Left colon (tissue), 2 donors: Measurements from ENCODE around the gene DNAJC6. TPM values are rescaled to one million over a fixed set of nuclear protein-coding genes. Genes with fewer than 3 reads are reported as not detected.
A peak's percentile ranks its signal among the peaks of the same experiment; 100 is the strongest.

Experiments
- ATAC-seq: fragments of 200-7000 bp; cut with Tn5 transposase; one replicate; pipeline ENCODE4 v1.9.1; 2020; ENCODE audit warnings: mild to moderate bottlenecking, moderate library complexity
- DNase-seq, 2 donors: peaks; one replicate each; pipeline ENCODE4 v3.0.0-alpha.2; 2020
- intact Hi-C, 2 donors: fragments of 100-400 bp; cut with DNase I in 1 of 2; cut with micrococcal nuclease in 1 of 2; formaldehyde crosslinking; loops; one replicate each; pipeline versions ENCODE4 v1.11.2 to v1.14.0; 2022; cut with DNase I, micrococcal nuclease
- total RNA-seq, 2 donors: library from RNA; stranded (reverse); fragmentation: NEBNext Ultra II Directional; extraction: Animal tissue kit (Norgen Biotek cat#: 25700); gene quantifications; one replicate each; pipeline ENCODE4 v1.2.1, GENCODE V29; 2021
- donor health status: DM: no; HTN: no; CAD: no.
- donor health status: DM: yes; HTN: yes; CAD: no.

DNAJC6 gene
- total RNA-seq, 2 donors from 2014 or later: 2.7 to 3.1 TPM

DNA sequence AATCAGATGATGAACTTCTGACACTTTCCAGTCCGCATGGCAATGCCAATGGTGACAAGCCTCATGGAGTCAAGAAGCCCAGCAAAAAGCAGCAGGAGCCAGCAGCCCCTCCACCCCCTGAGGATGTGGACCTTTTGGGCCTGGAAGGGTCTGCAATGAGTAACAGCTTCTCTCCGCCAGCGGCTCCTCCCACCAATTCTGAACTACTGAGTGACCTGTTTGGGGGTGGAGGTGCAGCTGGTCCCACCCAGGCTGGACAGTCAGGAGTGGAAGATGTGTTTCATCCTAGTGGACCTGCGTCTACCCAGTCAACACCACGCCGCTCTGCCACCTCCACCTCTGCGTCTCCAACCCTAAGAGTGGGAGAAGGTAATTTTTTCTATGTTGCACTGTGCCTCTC lies 83.2 kb downstream of the DNAJC6 start:
- DNase-seq: no peak
- no peak for ATAC-seq
- intact Hi-C loops: no loop called here

- ATAC-seq (no peak), DNase-seq (no peak)
- intact Hi-C loops: no loop called here
Observed at GRCh38 chr1:65393347-65393746, 84.0 kb downstream of the DNAJC6 start.

DNA sequence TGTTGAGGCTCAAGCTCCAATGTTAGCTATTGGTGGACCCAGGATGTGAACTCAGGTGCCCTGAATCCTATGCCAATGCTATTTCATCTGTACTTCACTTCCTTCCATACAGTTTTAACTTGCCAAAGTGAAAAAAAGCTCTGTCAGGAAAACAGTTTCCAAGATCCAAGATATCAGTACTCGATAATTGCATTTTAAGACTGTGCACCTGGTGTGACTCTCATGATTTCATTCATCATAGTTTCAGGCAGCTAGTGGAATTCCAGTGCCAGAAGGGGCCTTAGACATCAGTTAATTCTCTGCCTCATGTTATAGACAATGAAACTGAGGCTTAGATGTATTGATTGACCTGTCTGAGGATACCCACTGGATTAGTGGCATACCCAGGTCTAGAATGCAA lies 84.6 kb downstream of the DNAJC6 start:
- intact Hi-C loops: no loop called here
- ATAC-seq: no peak
- DNase-seq: no peak

DNA sequence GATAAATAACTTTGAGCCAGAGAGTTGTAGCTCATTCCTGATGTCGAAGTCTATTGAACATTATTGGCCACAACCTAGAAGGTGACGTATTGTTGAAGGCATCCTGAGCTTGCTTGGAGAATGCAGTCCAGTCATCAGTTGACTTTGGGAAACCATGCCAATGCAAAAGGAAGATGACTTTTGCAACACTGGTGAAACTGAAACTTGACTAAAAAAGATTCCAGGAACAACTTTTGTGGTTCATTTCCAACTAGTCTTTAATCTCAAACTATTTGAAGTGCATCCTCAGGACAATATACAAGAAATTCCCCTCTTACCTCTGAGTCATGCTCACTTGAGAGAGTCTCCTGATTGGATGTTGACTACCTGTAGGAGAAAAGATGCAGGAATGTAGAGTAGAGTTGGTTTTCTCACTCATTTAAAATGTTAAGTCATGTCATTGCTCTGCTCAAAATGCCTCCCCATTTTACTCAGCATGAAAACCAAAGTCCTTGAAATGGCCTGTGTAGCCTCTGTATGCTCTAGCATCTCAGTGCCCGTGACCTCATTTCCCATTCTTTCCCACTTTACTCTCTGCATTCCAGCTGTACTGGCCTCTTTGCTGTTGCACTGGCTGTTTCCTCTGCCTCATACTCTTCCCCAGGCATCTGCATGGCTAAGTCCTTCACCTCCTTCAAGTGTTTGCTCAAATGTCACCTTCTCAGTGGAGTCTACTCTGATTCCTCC lies 86.7 kb downstream of the DNAJC6 start:
- intact Hi-C loops: no loop called here
- no peak for ATAC-seq
- DNase-seq: no peak

DNA sequence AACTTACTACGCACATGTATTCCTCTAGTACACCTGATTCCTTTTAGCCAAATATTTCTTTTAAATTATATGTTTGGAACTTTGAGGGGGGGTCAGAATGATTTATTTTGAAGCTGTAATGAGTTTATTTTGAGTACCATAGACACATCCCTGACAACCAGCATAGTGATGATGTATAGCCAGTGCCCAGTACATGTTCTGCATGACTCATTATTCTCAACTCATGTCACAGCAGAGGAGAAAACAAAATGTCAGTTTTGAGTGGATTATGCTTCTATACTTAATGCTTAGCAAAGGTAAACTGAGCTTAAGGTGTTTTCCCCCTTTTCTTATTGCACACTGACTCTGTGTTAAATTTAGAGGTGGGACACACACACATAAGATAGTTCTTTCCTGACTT lies 88.7 kb downstream of the DNAJC6 start:
- intact Hi-C loops: no loop called here
- ATAC-seq: no peak

GRCh38 chr1:65399003-65399402 lies 89.7 kb downstream of the DNAJC6 start:
- no peak for DNase-seq
- intact Hi-C loops: no loop called here

More for the DNA sequence above, 88.7 kb downstream of the DNAJC6 start:
- DNase-seq: no peak

DNA sequence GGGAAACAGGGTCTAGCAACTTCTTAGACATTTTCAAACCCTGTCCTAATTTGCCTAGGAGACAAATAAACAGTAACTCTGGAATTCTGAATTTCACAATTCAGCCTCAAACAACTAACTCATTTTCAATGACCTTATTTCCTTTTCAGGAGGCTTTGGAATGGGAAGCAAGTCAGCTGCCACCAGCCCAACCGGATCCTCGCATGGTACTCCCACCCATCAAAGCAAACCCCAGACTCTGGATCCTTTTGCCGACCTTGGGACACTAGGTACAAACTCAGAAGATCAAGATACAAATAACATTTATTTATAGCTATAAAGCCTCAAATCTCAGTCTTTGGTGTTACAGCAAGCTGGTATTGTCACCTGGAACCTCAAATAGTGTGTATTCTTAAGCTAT lies 92.3 kb downstream of the DNAJC6 start:
- DNase-seq (no peak), ATAC-seq (no peak)
- intact Hi-C loops: no loop called here

More at GRCh38 chr1:65399003-65399402, 89.7 kb downstream of the DNAJC6 start:
- ATAC-seq: no peak

- DNase-seq (no peak), ATAC-seq (no peak)
- intact Hi-C loops: no loop called here
Observed at GRCh38 chr1:65404941-65405340, 95.6 kb downstream of the DNAJC6 start.

- intact Hi-C loops: no loop called here
- no peak for DNase-seq
- ATAC-seq: peak; percentile 55
Observed at GRCh38 chr1:65407877-65408276, 98.5 kb downstream of the DNAJC6 start.

DNA sequence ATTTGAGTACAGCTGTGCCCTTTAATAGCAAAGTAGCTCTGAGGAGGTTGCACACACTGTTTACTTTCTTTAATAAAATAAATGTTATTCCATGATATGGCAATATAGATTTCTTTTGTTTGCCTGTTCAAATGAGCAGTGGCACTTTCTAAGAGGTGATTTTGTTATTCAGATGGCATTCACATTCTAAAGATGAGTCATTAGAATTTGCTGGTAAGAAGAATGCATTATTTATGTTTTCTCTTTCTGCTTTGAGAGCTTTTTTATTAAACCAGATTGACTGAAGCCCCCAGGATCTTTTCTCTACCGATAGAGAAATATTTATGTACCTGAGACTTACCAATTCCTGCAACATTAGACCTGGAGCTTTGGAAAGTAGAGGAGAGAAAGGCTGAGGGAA lies 100.0 kb downstream of the DNAJC6 start:
- DNase-seq (no peak), ATAC-seq (no peak)
- intact Hi-C loops: no loop called here

DNA sequence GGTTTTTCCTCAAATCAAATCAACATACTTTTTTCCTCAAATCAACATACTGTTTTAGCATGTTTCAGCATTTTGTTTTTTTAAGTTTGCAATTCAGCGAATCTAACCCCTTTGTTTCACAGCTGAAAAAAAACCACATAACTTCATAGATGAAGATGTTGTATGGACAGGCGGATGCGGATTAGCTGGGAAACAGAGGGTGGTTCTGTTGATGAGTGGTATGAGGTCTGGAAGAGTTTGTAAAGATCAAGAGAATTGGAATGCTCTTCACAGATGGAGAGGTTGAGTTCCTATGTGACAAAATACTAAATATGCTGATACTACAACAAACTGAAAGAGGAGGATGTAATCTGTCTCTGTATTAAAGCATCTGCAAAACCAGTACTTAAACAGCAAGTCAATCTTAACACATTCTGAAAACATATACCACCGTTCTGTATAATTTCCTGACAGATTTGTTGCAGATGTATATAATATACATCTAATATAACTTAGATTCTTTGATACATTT lies 100.5 kb downstream of the DNAJC6 start:
- intact Hi-C loops: no loop called here
- ATAC-seq (no peak), DNase-seq (no peak)

GRCh38 chr1:65412256-65412983 lies 103.1 kb downstream of the DNAJC6 start:
- ATAC-seq (no peak), DNase-seq (no peak)
- intact Hi-C loops: no loop called here

- no peak for DNase-seq
- ATAC-seq: no peak
- intact Hi-C loops: no loop called here
Observed at GRCh38 chr1:65412984-65413375, 103.6 kb downstream of the DNAJC6 start.

- intact Hi-C loops: no loop called here
- no peak for ATAC-seq
- DNase-seq: no peak
Observed at GRCh38 chr1:65414538-65414937, 105.2 kb downstream of the DNAJC6 start.

GRCh38 chr1:65416767-65417166 lies 107.4 kb downstream of the DNAJC6 start:
- intact Hi-C loops: no loop called here
- ATAC-seq (no peak), DNase-seq (no peak)

- ATAC-seq (no peak), DNase-seq (no peak)
- intact Hi-C loops: no loop called here
Observed at GRCh38 chr1:65417729-65418128, 108.4 kb downstream of the DNAJC6 start.

DNA sequence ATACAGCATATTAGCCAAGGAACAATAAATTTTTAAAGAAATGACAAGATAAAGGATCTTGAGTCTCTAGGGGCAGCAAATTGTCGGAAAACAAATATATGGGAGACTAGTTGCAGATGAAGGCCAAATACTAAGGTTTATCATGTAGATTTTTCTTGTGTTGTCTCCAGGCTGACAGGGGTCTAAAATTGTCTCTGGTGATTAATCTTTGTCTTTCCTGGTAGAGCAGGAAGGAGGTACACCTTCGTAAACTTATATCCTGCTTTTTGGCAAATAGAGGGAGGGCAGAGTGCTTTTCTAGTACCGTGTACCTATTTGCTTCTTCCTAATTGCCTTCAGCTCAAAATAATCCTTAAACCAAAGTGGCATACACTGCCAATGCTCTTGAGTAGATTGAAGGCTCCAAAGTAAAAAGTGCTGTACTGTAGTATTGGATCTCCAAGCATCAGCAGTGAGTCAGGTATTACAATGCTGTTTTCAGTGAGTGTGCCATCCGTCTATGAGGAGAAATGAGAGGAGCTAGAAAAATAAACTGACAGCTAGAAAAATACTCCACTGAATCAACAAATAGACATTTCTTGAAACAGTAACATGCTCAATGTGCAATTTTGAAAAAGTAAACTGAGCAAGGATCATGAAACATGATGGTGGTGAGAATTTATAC lies 109.3 kb downstream of the DNAJC6 start:
- intact Hi-C loops: no loop called here
- no peak for ATAC-seq
- no peak for DNase-seq

GRCh38 chr1:65419681-65420589 lies 110.6 kb downstream of the DNAJC6 start:
- intact Hi-C loops: no loop called here
- DNase-seq (peak; percentile 99), ATAC-seq (peak; percentile 90)
